ENCODE data around the gene MPDU1.

DNA sequence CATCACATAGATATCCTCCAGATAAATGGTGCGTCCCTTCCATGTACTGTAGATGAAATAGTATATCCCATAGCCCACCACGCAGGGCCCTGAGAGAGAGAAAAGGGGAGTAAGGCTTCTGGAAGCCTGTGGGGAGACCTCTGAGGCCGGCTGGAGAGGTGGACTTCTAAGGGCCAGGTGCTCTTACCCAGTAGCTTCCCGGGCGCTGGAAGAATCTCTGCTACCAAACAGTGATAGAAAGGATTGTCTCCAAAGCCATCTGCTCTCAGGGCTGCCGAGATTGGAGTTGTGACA, 43.3 kb downstream of the MPDU1 start:
- TF ChIP-seq CTCF (optimal IDR thresholded peaks at IDR 0.05 in 1 of 3, IDR thresholded peaks at IDR 0.05 in 1 of 3, conservative IDR thresholded peaks at IDR 0.05 in 1 of 3; ENCODE audit: extremely low read depth in 1 of 3, insufficient read depth in 2 of 3, low read length in 3 of 3) (no peak), EZH2 (IDR thresholded peaks at IDR 0.05; ENCODE audit: low read length) (no peak)

Measured in keratinocyte (primary cell).